Thyroid gland (tissue), 4 donors: ENCODE data around the gene WDR37. TPM values are rescaled to one million over a fixed set of nuclear protein-coding genes. Genes with fewer than 3 reads are reported as not detected.

Source experiments
- DNase-seq, 2 donors: peaks; one replicate each; pipeline ENCODE4 v3.0.0-alpha.2; 2019
- H3K27ac ChIP-seq, 3 donors: fragments of 200-600 bp; sonication (generic); 1 replicate in 2 of 3; 2 replicates in 1 of 3; pipeline ENCODE4 v1.5.1; 2016 to 2019; ENCODE audit warnings: mild to moderate bottlenecking in 1 of 3, moderate library complexity in 1 of 3
- H3K27me3 ChIP-seq: fragments of 200-600 bp; sonication (generic); one replicate; pipeline ENCODE4 v1.5.1; 2019
- H3K36me3 ChIP-seq, 2 donors: fragments of 200-600 bp; sonication (generic); one replicate each; pipeline ENCODE4 v1.5.1; 2016 to 2019
- H3K4me1 ChIP-seq, 2 donors: fragments of 200-600 bp; sonication (generic); one replicate each; pipeline ENCODE4 v1.5.1; 2017 to 2019
- H3K4me3 ChIP-seq, 3 donors: fragments of 200-600 bp; sonication (generic); replicated peaks in 1 of 3; 1 replicate in 2 of 3; 2 replicates in 1 of 3; pipeline ENCODE4 v1.5.1; 2016; ENCODE audit warnings: mild to moderate bottlenecking in 1 of 3
- H3K9me3 ChIP-seq: fragments of 200-600 bp; sonication (generic); one replicate; pipeline ENCODE4 v1.5.1; 2017
- POLR2A ChIP-seq, 2 donors: fragments of 450-650 bp; IDR thresholded peaks; one replicate each; pipeline ENCODE4 v1.6.1; 2017; ENCODE audit warnings: antibody characterized with exemption in 2 of 2, mild to moderate bottlenecking in 2 of 2, moderate library complexity in 1 of 2
- WGBS, 2 donors: methylation state at CpG; one replicate each; pipeline ENCODE4 v1.1.5; 2017; 5-methylcytosine and 5-hydroxymethylcytosine counted together
- intact Hi-C: fragments of 100-400 bp; cut with DNase I; formaldehyde crosslinking; loops from one replicate; pipeline ENCODE4 v1.15.1; 2023
- total RNA-seq, 4 donors: library from RNA; depleted of rRNA; stranded (reverse); fragments of >200 nt; gene quantifications; one replicate each; pipeline ENCODE4 v1.2.3, GENCODE V29; 2016
- TF ChIP-seq, protein P1 (sequence below), 6 experiments: fragments of 200-600 bp in 3 of 6; fragments of 450-650 bp in 3 of 6; sonication (generic) in 3 of 6; IDR thresholded peaks; one replicate each; pipeline ENCODE4 v1.5.1; 2016 to 2019; ENCODE audit warnings: antibody characterized with exemption in 6 of 6, mild to moderate bottlenecking in 2 of 6, inconsistent platforms in 1 of 6, moderate library complexity in 1 of 6

Gene WDR37
- total RNA-seq, 4 donors from 2014 or later: 15.2 to 26.3 (median 16.4) TPM

DNA sequence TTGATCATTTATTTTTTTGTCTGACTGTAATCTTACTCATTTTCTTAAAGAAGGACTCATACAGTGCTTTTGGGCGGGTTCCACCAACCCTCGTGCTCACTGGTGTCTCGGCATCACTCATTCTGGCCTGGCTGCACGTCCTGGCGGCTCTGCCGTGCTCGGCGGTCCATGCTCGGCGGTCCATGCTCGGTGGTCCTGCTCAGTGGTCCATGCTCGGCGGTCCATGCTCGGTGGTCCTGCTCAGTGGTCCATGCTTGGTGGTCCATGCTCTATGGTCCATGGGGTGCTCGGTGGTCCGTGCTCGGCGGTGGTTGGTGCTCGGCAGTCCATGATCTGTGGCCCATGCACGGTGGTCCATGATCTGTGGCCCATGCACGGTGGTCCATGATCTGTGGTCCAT, 72.5 kb downstream of the WDR37 start:
- Histone ChIP-seq H3K4me3 (no peak overlapping the region), H3K27ac (no peak overlapping the region), H3K9me3 (no peaks in the 10 kb centered on the region), H3K27me3 (no peaks in the 10 kb centered on the region), H3K4me1 (no peaks in the 10 kb centered on the region), H3K36me3 (peaks cover 42 to 50% of the 10 kb centered on the region in 2 donors)
- WGBS, 2 donors: 94 to 97% methylated on average over 16 to 21 of the region's 21 CpGs
- no peak for DNase-seq
- intact Hi-C loops: no loop called here
- TF ChIP-seq POLR2A (IDR thresholded peaks at IDR 0.05): no peak
- TF ChIP-seq, protein P1, sequence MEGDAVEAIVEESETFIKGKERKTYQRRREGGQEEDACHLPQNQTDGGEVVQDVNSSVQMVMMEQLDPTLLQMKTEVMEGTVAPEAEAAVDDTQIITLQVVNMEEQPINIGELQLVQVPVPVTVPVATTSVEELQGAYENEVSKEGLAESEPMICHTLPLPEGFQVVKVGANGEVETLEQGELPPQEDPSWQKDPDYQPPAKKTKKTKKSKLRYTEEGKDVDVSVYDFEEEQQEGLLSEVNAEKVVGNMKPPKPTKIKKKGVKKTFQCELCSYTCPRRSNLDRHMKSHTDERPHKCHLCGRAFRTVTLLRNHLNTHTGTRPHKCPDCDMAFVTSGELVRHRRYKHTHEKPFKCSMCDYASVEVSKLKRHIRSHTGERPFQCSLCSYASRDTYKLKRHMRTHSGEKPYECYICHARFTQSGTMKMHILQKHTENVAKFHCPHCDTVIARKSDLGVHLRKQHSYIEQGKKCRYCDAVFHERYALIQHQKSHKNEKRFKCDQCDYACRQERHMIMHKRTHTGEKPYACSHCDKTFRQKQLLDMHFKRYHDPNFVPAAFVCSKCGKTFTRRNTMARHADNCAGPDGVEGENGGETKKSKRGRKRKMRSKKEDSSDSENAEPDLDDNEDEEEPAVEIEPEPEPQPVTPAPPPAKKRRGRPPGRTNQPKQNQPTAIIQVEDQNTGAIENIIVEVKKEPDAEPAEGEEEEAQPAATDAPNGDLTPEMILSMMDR (IDR thresholded peaks at IDR 0.05): no peak

DNA sequence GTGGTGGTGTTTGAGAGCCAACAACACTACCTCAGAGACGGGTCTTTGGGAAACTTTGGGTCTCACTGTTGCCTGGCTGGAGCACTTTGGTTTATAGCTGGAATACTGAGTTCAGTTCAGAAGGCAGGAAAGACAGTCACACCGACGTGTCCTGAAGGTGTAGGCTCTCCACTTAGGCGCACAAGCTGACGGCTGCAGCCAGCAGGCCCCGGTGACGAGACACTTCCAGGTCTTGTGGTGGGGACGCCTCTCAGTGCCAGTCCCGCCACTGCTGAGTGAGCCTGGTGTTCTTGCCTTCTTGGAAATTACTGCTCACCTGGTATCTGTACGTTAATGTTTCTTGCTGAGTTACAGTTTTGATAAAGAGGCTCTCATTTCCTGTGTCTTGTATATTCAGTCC, 74.0 kb downstream of the WDR37 start:
- WGBS, 2 donors: 98 to 99% methylated on average over 10 of the region's 10 CpGs
- intact Hi-C loops: no loop called here
- no peak overlapping the region for H3K27ac ChIP-seq
- TF ChIP-seq, protein P1 (IDR thresholded peaks at IDR 0.05): no peak
- TF ChIP-seq POLR2A (IDR thresholded peaks at IDR 0.05): no peak
- no peaks in the 10 kb centered on the region for H3K9me3 ChIP-seq
- no peaks in the 10 kb centered on the region for H3K4me1 ChIP-seq
- DNase-seq: no peak
- no peaks in the 10 kb centered on the region for H3K27me3 ChIP-seq
- peaks cover 35 to 42% of the 10 kb centered on the region in 2 donors for H3K36me3 ChIP-seq
- H3K4me3 ChIP-seq: no peak overlapping the region

DNA sequence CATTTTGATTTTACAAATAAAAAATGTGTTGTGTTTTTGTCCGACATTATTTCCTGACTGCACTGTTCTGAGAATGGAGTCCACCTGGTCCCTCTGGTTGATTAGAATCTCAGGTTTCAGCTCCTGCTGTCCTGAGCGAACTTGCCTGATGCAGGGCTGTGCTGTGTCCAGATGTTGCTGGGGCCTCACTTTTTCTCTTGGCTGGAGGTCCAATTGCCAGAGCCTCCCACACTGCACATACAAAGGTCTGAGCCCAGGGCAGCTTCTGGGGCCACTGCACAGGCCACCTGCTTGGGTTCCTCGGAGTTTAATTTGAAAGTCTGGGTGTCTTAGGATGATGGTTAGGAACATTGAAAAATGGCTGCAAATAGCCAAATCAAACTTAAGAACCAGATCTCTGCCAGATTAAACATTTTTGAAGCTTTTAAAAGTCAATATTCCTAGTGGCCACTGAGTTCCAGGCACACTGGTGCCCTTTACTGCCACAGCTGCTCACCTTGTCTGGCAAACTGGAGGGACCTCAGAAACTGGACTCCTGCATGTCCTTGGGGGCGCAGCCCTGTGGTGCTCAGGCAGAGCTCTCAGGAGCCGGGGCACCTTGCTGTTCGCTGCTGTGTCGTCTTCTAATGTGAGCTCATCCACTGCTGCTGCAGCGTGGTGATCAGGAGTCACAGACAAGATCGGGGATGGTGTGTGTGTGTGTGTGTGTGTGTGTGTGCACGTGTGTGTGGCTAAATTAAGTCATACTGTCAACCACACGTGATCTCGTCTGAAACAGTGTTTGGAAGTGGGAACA, 75.0 kb downstream of the WDR37 start:
- TF ChIP-seq, protein P1 (IDR thresholded peaks at IDR 0.05): no peak
- TF ChIP-seq POLR2A (IDR thresholded peaks at IDR 0.05): no peak
- intact Hi-C loops: no loop called here
- H3K4me3 ChIP-seq: no peak overlapping the region
- no peak for DNase-seq
- H3K36me3 ChIP-seq: peaks cover 28 to 34% of the 10 kb centered on the region in 2 donors
- H3K4me1 ChIP-seq: no peaks in the 10 kb centered on the region
- no peak overlapping the region for H3K27ac ChIP-seq
- H3K27me3 ChIP-seq: no peaks in the 10 kb centered on the region
- no peaks in the 10 kb centered on the region for H3K9me3 ChIP-seq
- 96 to 97% methylated on average over 9 to 12 of the region's 12 CpGs for WGBS, 2 donors

DNA sequence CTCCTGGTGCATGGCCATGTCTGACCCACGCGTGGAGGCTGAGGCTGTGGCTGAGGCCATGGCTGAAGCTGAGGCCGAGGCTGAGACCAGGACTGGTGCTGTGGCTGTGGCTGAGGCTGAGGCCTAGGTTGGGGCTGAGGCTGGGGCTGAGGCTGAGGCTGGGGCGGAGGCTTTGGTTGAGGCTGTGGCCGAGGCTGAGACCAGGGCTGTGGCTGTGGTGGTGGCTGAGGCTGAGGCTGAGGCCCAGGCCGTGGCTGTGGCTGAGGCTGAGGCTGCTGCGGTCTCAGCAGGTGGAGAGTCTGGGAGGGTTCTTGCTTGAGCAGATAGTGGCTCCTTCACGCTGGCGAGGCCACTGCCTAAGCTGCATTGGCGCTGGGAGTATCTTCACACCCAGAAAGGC, 76.4 kb downstream of the WDR37 start:
- peaks cover 28 to 31% of the 10 kb centered on the region in 2 donors for H3K36me3 ChIP-seq
- H3K27ac ChIP-seq: no peak overlapping the region
- H3K4me1 ChIP-seq: no peaks in the 10 kb centered on the region

More for the DNA sequence above, 76.4 kb downstream of the WDR37 start:
- intact Hi-C loops: no loop called here
- no peak for TF ChIP-seq POLR2A (IDR thresholded peaks at IDR 0.05)
- TF ChIP-seq, protein P1 (IDR thresholded peaks at IDR 0.05): no peak
- Histone ChIP-seq H3K4me3 (no peak overlapping the region), H3K9me3 (no peaks in the 10 kb centered on the region), H3K27me3 (no peaks in the 10 kb centered on the region)
- no peak for DNase-seq
- 83 to 86% methylated on average over 9 to 10 of the region's 10 CpGs for WGBS, 2 donors
